A549 (cell line): ENCODE measurements around the gene ZNF672. TPM values are rescaled to one million over a fixed set of nuclear protein-coding genes. Genes with fewer than 3 reads are reported as not detected.

Experiments used
- ATAC-seq, 2 experiments: fragments of 200-7000 bp in 1 of 2; fragments of >200 bp in 1 of 2; cut with Nextera tagmentation in 1 of 2; cut with Tn5 transposase in 1 of 2; 3 replicates each; pipeline versions ENCODE4 v1.8.0 to v1.9.1; 2018 to 2020; ENCODE audit warnings: mild to moderate bottlenecking in 1 of 2, moderate library complexity in 1 of 2
- CTCF ChIA-PET: fragments of 300-600 bp; sonication (Branson Sonifier 250); formaldehyde crosslinking; extraction: SDS; loops from one replicate; lab custom pipeline; 2021; ENCODE audit warnings: antibody characterized with exemption, inconsistent platforms; lab: Yijun Ruan, JAX
- POLR2A ChIA-PET: fragments of 350-600 bp; formaldehyde crosslinking; extraction: SDS; loops from one replicate; lab custom pipeline; 2021; ENCODE audit warnings: antibody characterized with exemption, inconsistent platforms; lab: Yijun Ruan, JAX
- DNase-seq, 2 experiments: peaks; one replicate each; pipeline versions ENCODE4 v3.0.0 to v3.0.0-alpha.2; 2011 to 2016; ENCODE audit warnings: low read depth in 1 of 2, low spot score in 1 of 2
- FAIRE-seq: peaks from 2 replicates; lab custom pipeline; 2011; peaks lifted over from hg19 to GRCh38; lab: Jason Lieb, UNC
- H3K27ac ChIP-seq, 2 experiments: fragments of >200 bp; sonication (Bioruptor Twin); formaldehyde crosslinking; 3 replicates each; pipeline ENCODE4 v1.5.1; 2016 to 2017
- H3K4me1 ChIP-seq: fragments of >200 bp; sonication (Bioruptor Twin); formaldehyde crosslinking; 3 replicates; pipeline ENCODE4 v1.6.1; 2016
- H3K4me2 ChIP-seq: fragments of >200 bp; sonication (Bioruptor Twin); formaldehyde crosslinking; 3 replicates; pipeline ENCODE4 v1.6.1; 2016
- H3K4me3 ChIP-seq: fragments of >200 bp; sonication (Bioruptor Twin); formaldehyde crosslinking; 3 replicates; pipeline ENCODE4 v1.5.1; 2016
- H3K9me3 ChIP-seq: fragments of >200 bp; sonication (Bioruptor Twin); formaldehyde crosslinking; 3 replicates; pipeline ENCODE4 v1.6.1; 2016
- CEBPB ChIP-seq, 2 experiments: fragments of >200 bp in 1 of 2; sonication (Bioruptor Twin) in 1 of 2; formaldehyde crosslinking in 1 of 2; IDR thresholded peaks; 2 replicates each; pipeline ENCODE4 v1.6.1; 2012 to 2016
- EHF ChIP-seq: fragments of 250-450 bp; sonication (Bioruptor Pico); IDR thresholded peaks from 2 replicates; pipeline ENCODE4 v1.5.0; 2020; ENCODE audit warnings: mild to moderate bottlenecking
- ESRRA ChIP-seq: fragments of 150-350 bp; IDR thresholded peaks from 2 replicates; pipeline ENCODE4 v1.6.1; 2014; ENCODE audit warnings: mild to moderate bottlenecking, low read length, borderline replicate concordance
- FOSB ChIP-seq: fragments of 250-450 bp; sonication (Bioruptor Pico); IDR thresholded peaks from 2 replicates; pipeline ENCODE4 v1.5.0; 2020; ENCODE audit warnings: mild to moderate bottlenecking, moderate library complexity
- FOSL2 ChIP-seq, 2 experiments: fragments of 450-650 bp in 1 of 2; fragments of >200 bp in 1 of 2; sonication (Bioruptor Twin) in 1 of 2; formaldehyde crosslinking; IDR thresholded peaks; 2 replicates each; pipeline versions ENCODE4 v1.5.0 to v1.6.1; 2016 to 2020; ENCODE audit warnings: mild to moderate bottlenecking in 1 of 2, moderate library complexity in 1 of 2
- FOXS1 ChIP-seq: fragments of 250-450 bp; sonication (Bioruptor Pico); IDR thresholded peaks from 2 replicates; pipeline ENCODE4 v1.5.0; 2020; ENCODE audit warnings: mild to moderate bottlenecking, moderate library complexity
- GATA3 ChIP-seq: IDR thresholded peaks from 2 replicates; pipeline ENCODE4 v1.6.1; 2012; ENCODE audit warnings: borderline replicate concordance
- HDAC2 ChIP-seq: fragments of 200-600 bp; sonication (generic); IDR thresholded peaks from 2 replicates; pipeline ENCODE4 v1.6.1; 2016
- HEYL ChIP-seq: fragments of 250-450 bp; sonication (Bioruptor Pico); IDR thresholded peaks from 2 replicates; pipeline ENCODE4 v1.8.0; 2021; ENCODE audit warnings: mild to moderate bottlenecking, moderate library complexity
- JUN ChIP-seq, 2 experiments: fragments of >200 bp; sonication (Bioruptor Twin); formaldehyde crosslinking; IDR thresholded peaks; 2 replicates in 1 of 2; 3 replicates in 1 of 2; pipeline ENCODE4 v1.6.1; 2016 to 2017
- MYC ChIP-seq: IDR thresholded peaks from 2 replicates; pipeline ENCODE4 v1.6.1; 2012; ENCODE audit warnings: mild to moderate bottlenecking, inconsistent platforms, low read length, improper control_type of control experiment, borderline replicate concordance
- PHF8 ChIP-seq: fragments of 200-600 bp; sonication (generic); IDR thresholded peaks from 2 replicates; pipeline ENCODE4 v1.6.1; 2016; ENCODE audit warnings: low read depth, mild to moderate bottlenecking, antibody characterized with exemption, moderate library complexity, borderline replicate concordance
- RFX5 ChIP-seq: fragments of 450-650 bp; IDR thresholded peaks from 2 replicates; pipeline ENCODE4 v1.7.1; 2014; ENCODE audit warnings: antibody characterized with exemption, mild to moderate bottlenecking, moderate library complexity
- SREBF2 ChIP-seq: fragments of 450-650 bp; IDR thresholded peaks from 2 replicates; pipeline ENCODE4 v1.6.1; 2014; ENCODE audit warnings: mild to moderate bottlenecking, moderate library complexity
- TP53 ChIP-seq: fragments of 250-450 bp; sonication (Bioruptor Pico); IDR thresholded peaks from 2 replicates; pipeline ENCODE4 v1.5.0; 2021; ENCODE audit warnings: mild to moderate bottlenecking, moderate library complexity
- ZFP36 ChIP-seq: fragments of 450-650 bp; IDR thresholded peaks from 2 replicates; pipeline ENCODE4 v1.6.1; 2014; ENCODE audit warnings: borderline replicate concordance; ENCODE audit not compliant: partially characterized antibody
- ZSCAN20 ChIP-seq: fragments of 250-450 bp; sonication (Bioruptor Pico); IDR thresholded peaks from 2 replicates; pipeline ENCODE4 v1.8.0; 2022; ENCODE audit warnings: mild to moderate bottlenecking, moderate library complexity
- whole genome bisulfite sequencing: methylation state at CpG from one replicate; pipeline ENCODE4 v1.1.6; 2017; ENCODE audit errors: missing lambda C conversion rate; 5-methylcytosine and 5-hydroxymethylcytosine counted together
- polyA plus RNA-seq, 4 experiments: library from polyadenylated mRNA; depleted of rRNA in 3 of 4; stranded (reverse); fragments of >200 nt; fragmentation: RNase III in 1 of 4; extraction: RNeasy Plus Mini Kit Qiagen cat#74134 plus additional on column Dnase treatment in 1 of 4; gene quantifications; 2 replicates in 3 of 4; 3 replicates in 1 of 4; pipeline ENCODE4 v1.2.3, GENCODE V29; 2011 to 2017
- TF ChIP-seq, protein P1 (sequence below): fragments of >200 bp; sonication (Bioruptor Twin); formaldehyde crosslinking; IDR thresholded peaks from 3 replicates; pipeline ENCODE4 v1.6.1; 2016
- TF ChIP-seq, protein P2 (sequence below): fragments of >200 bp; sonication (Bioruptor Twin); formaldehyde crosslinking; IDR thresholded peaks from 3 replicates; pipeline ENCODE4 v1.5.1; 2016
- TF ChIP-seq, protein P3 (sequence below): IDR thresholded peaks from 2 replicates; pipeline ENCODE4 v1.6.1; 2012; ENCODE audit warnings: low read depth, borderline replicate concordance

Gene ZNF672
- polyA plus RNA-seq, 2 of the 4 experiments (the other 2 are of a cell fraction): 18.9 to 20.6 TPM

DNA sequence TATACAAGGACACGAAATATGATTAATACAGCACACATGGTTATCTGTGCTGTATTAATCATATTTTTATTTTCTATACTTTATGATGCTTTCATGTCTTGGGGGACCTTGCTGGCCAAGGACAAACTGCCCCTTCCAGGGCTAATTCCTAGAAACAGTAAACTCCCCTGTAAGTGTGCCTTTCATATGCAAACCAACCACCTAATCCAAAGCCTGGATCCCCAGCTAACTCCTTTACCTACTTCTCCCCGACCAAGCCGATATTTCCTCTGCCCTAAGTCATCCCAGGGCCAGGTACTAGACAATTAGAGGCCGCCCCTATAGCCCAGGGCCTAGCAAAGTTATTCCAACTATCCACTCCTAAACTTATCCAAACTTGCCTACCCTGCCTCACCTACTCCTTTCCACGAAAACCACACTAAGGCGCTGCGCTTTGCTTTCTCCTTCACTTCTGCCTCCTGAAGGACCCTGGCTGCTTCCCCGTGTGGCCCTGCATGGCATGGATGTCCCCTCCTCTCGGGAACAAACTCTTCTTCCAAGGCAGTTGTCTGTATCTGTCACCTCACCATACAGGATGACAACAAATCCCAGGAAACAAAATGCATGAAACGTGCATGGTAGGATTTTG lies 22.5 kb upstream of the ZNF672 start (continued):
- TF ChIP-seq SREBF2: no peak

DNA sequence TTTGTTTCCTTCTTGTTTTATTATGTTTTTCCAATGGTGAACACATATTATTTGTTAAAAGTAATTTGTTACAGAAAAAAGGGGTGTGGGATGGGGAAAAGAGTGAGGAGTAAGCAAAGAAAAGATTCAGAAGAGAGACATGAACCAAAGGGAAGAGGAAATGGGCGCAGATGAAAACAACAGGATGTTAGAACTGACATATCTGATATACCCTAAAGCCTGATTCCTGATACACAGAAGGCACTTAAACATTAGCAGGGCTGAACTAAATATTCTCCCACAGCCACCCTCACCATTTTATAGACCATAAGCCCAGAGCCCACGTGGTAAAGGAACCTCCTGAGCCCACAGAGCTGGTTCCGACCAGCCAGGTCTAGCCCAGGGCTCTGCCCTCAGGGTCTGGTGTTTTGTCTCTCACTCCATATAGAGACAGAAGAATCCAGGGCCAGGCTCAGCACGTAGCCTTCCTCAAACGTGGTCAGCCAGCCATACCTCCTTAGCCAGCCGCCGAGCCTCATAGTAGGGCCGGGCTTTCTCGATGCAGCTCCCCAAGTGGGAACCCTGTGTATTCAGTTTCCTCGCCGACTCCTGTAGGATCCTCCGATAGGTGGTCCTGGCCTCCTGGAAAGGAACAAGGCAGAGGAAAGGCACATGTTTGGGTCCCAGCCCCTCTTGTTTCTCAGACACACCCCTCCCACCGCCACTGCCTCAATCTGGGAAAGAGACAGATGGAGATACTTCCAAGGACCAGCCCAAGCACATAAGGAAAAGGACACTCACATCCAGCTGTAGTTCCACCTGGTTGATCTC lies 21.8 kb upstream of the ZNF672 start:
- CTCF ChIA-PET: interaction anchor here (0.7 to 1.5 kb wide), 3 partner anchors 9 to 42 kb away, joined by 3 to 5 read pairs (median 3); partner anchors contain the start of genes SH3BP5L and ZNF692
- ATAC-seq (no peak), FAIRE-seq (no peak), DNase-seq (no peak)
- Histone ChIP-seq H3K9me3 (no peaks in the 10 kb centered on the region), H3K4me2 (no peak overlapping the region), H3K27ac (no peak overlapping the region), H3K4me1 (peaks cover 16% of the 10 kb centered on the region), H3K4me3 (no peak overlapping the region)
- POLR2A ChIA-PET: no interaction called here
- 88% methylated on average over 7 of the region's 13 CpGs for WGBS
- TF ChIP-seq, protein P1, sequence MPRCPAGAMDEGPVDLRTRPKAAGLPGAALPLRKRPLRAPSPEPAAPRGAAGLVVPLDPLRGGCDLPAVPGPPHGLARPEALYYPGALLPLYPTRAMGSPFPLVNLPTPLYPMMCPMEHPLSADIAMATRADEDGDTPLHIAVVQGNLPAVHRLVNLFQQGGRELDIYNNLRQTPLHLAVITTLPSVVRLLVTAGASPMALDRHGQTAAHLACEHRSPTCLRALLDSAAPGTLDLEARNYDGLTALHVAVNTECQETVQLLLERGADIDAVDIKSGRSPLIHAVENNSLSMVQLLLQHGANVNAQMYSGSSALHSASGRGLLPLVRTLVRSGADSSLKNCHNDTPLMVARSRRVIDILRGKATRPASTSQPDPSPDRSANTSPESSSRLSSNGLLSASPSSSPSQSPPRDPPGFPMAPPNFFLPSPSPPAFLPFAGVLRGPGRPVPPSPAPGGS: no peak
- TF ChIP-seq TP53: no peak
- TF ChIP-seq, protein P2, sequence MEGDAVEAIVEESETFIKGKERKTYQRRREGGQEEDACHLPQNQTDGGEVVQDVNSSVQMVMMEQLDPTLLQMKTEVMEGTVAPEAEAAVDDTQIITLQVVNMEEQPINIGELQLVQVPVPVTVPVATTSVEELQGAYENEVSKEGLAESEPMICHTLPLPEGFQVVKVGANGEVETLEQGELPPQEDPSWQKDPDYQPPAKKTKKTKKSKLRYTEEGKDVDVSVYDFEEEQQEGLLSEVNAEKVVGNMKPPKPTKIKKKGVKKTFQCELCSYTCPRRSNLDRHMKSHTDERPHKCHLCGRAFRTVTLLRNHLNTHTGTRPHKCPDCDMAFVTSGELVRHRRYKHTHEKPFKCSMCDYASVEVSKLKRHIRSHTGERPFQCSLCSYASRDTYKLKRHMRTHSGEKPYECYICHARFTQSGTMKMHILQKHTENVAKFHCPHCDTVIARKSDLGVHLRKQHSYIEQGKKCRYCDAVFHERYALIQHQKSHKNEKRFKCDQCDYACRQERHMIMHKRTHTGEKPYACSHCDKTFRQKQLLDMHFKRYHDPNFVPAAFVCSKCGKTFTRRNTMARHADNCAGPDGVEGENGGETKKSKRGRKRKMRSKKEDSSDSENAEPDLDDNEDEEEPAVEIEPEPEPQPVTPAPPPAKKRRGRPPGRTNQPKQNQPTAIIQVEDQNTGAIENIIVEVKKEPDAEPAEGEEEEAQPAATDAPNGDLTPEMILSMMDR: no peak
- TF ChIP-seq, all 56 proteins: peak for 0

DNA sequence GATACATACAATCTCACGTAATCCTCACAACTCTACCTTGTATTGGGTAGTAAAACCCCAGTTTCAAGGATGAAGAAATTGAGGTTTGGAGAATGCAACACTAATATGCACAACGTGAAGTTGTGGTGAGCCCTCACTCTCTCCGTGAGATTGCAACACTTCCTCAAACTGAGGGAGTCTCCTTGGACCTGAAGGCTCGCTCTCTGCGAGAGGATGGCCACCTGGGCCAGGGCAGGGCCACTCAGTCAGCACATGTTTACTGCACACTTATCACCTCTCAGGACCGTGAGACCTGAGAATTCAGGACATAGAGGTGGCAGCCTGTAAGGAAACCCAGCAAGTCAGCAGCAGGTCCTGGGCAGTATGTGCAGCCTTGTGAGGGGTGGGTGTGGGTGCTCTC lies 21.0 kb upstream of the ZNF672 start:
- no peak for DNase-seq
- no peaks in the 10 kb centered on the region for H3K9me3 ChIP-seq
- no peak overlapping the region for H3K27ac ChIP-seq
- no peak overlapping the region for H3K4me2 ChIP-seq
- ChIA-PET POLR2A (no interaction called here), CTCF (interaction anchor here (1.0 kb wide), 1 partner anchor 10 kb away, joined by 3 read pairs; no protein-coding TSS in a partner anchor)
- no peak for FAIRE-seq
- no peak for ATAC-seq
- no peak overlapping the region for H3K4me3 ChIP-seq
- WGBS: 94% methylated on average over 6 of the region's 6 CpGs
- peaks cover 22% of the 10 kb centered on the region for H3K4me1 ChIP-seq
- TF ChIP-seq ZFP36: no peak
- TF ChIP-seq ZSCAN20 (CRISPR knock-in tag): no peak
- TF ChIP-seq, protein P3, sequence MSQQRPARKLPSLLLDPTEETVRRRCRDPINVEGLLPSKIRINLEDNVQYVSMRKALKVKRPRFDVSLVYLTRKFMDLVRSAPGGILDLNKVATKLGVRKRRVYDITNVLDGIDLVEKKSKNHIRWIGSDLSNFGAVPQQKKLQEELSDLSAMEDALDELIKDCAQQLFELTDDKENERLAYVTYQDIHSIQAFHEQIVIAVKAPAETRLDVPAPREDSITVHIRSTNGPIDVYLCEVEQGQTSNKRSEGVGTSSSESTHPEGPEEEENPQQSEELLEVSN: no peak
- TF ChIP-seq FOXS1 (CRISPR knock-in tag): no peak
- no peak for TF ChIP-seq MYC
- TF ChIP-seq PHF8: no peak
- no peak for TF ChIP-seq JUN (IDR thresholded peaks at IDR 0.05)
- no peak for TF ChIP-seq HEYL
- no peak for TF ChIP-seq ESRRA
- no peak for TF ChIP-seq RFX5
- TF ChIP-seq HDAC2: no peak
- TF ChIP-seq GATA3: no peak
- no peak for TF ChIP-seq FOSB (CRISPR knock-in tag)
- TF ChIP-seq EHF (CRISPR knock-in tag): no peak
- no peak for TF ChIP-seq FOSL2 (IDR thresholded peaks at IDR 0.05)
- TF ChIP-seq FOSL2 (CRISPR knock-in tag; IDR thresholded peaks at IDR 0.05): no peak
- TF ChIP-seq SREBF2: no peak
- no peak for TF ChIP-seq CEBPB (IDR thresholded peaks at IDR 0.05)
